IMR-90 (cell line): ENCODE measurements around the gene AHNAK. TPM values are rescaled to one million over a fixed set of nuclear protein-coding genes. Genes with fewer than 3 reads are reported as not detected.

Source experiments
- ATAC-seq: fragments of 200-7000 bp; cut with Tn5 transposase; 2 replicates; pipeline ENCODE4 v1.9.1; 2020; ENCODE audit warnings: low read depth, mild to moderate bottlenecking, moderate library complexity
- BruUV-seq: library from RNA; stranded (reverse); fragments of 400-500 nt; replicated peaks from 2 replicates; lab custom pipeline; 2021; lab: Mats Ljungman, UMichigan
- CTCF ChIA-PET: fragments of 300-600 bp; formaldehyde crosslinking; extraction: SDS; loops from one replicate; lab custom pipeline; 2021; ENCODE audit warnings: antibody characterized with exemption; lab: Yijun Ruan, JAX
- POLR2A ChIA-PET: fragments of 300-600 bp; sonication (Branson Sonifier 250); formaldehyde crosslinking; loops from one replicate; lab custom pipeline; 2022; ENCODE audit warnings: antibody characterized with exemption; ENCODE audit not compliant: unreplicated experiment; lab: Charles Lee
- DNase-seq: peaks from one replicate; pipeline ENCODE4 v3.0.0; 2013
- H2AFZ ChIP-seq: replicated peaks from 2 replicates; pipeline ENCODE3; 2013; ENCODE audit warnings: low read length, mild to moderate bottlenecking; ENCODE audit not compliant: poor library complexity
- H2AK5ac ChIP-seq: 2 replicates; pipeline ENCODE4 v1.6.1; 2013; ENCODE audit warnings: low read depth, low read length, inconsistent platforms
- H2AK9ac ChIP-seq: replicated peaks from 2 replicates; pipeline ENCODE3; 2013; ENCODE audit warnings: mild to moderate bottlenecking, low read depth, low read length, moderate library complexity; ENCODE audit not compliant: poor library complexity
- H2BK120ac ChIP-seq: 2 replicates; pipeline ENCODE4 v1.6.1; 2013; ENCODE audit warnings: low read depth, low read length, inconsistent platforms
- H2BK15ac ChIP-seq: 3 replicates; pipeline ENCODE4 v1.6.1; 2013; ENCODE audit warnings: low read depth, low read length, inconsistent platforms
- H2BK20ac ChIP-seq: 2 replicates; pipeline ENCODE4 v1.6.1; 2013; ENCODE audit warnings: low read depth, mild to moderate bottlenecking, inconsistent platforms, low read length, moderate library complexity
- H2BK5ac ChIP-seq: 2 replicates; pipeline ENCODE4 v1.6.1; 2013; ENCODE audit warnings: mild to moderate bottlenecking, low read depth, low read length, inconsistent platforms; ENCODE audit not compliant: poor library complexity, severe bottlenecking
- H3K14ac ChIP-seq: replicated peaks from 2 replicates; pipeline ENCODE4 v1.6.1; 2013; ENCODE audit warnings: low read depth, low read length, inconsistent platforms
- H3K18ac ChIP-seq: 2 replicates; pipeline ENCODE4 v1.6.1; 2013; ENCODE audit warnings: low read depth, low read length, control low read depth
- H3K23ac ChIP-seq: 2 replicates; pipeline ENCODE4 v1.6.1; 2013; ENCODE audit warnings: low read depth, low read length, inconsistent platforms
- H3K27ac ChIP-seq: 2 replicates; pipeline ENCODE4 v1.5.1; 2013; ENCODE audit warnings: mild to moderate bottlenecking, control low read depth, low read length; ENCODE audit not compliant: insufficient read depth
- H3K27me3 ChIP-seq: 2 replicates; pipeline ENCODE4 v1.6.1; 2013; ENCODE audit warnings: low read length; ENCODE audit not compliant: control insufficient read depth, insufficient read depth
- H3K36me3 ChIP-seq: 2 replicates; pipeline ENCODE4 v1.6.1; 2013; ENCODE audit warnings: low read length, mixed read lengths; ENCODE audit not compliant: control insufficient read depth, insufficient read depth
- H3K4ac ChIP-seq: 2 replicates; pipeline ENCODE4 v1.6.1; 2013; ENCODE audit warnings: low read depth, low read length, inconsistent platforms
- H3K4me1 ChIP-seq: 2 replicates; pipeline ENCODE4 v1.6.1; 2013; ENCODE audit warnings: low read length, mixed read lengths; ENCODE audit not compliant: control insufficient read depth, insufficient read depth
- H3K4me2 ChIP-seq: 2 replicates; pipeline ENCODE4 v1.6.1; 2013; ENCODE audit warnings: low read depth, mild to moderate bottlenecking, control low read depth, low read length, moderate library complexity
- H3K4me3 ChIP-seq: 2 replicates; pipeline ENCODE4 v1.5.1; 2013; ENCODE audit warnings: low read depth, mild to moderate bottlenecking, control low read depth, low read length, moderate library complexity; ENCODE audit not compliant: insufficient read depth
- H3K56ac ChIP-seq: 2 replicates; pipeline ENCODE4 v1.6.1; 2013; ENCODE audit warnings: low read length, inconsistent platforms; ENCODE audit not compliant: insufficient read depth; ENCODE audit errors: extremely low read depth
- H3K79me1 ChIP-seq, 2 experiments: 2 replicates each; pipeline ENCODE4 v1.6.1; 2013; ENCODE audit warnings: low read length in 2 of 2, inconsistent platforms in 1 of 2, low read depth in 1 of 2
- H3K9ac ChIP-seq: 2 replicates; pipeline ENCODE4 v1.6.1; 2013; ENCODE audit warnings: low read depth, low read length, control low read depth
- H3K9me1 ChIP-seq: 2 replicates; pipeline ENCODE4 v1.6.1; 2013; ENCODE audit warnings: low read length, inconsistent platforms; ENCODE audit not compliant: insufficient read depth
- H3K9me3 ChIP-seq: 2 replicates; pipeline ENCODE4 v1.6.1; 2013; ENCODE audit warnings: low read length; ENCODE audit not compliant: control insufficient read depth, insufficient read depth
- H4K20me1 ChIP-seq: 2 replicates; pipeline ENCODE4 v1.6.1; 2013; ENCODE audit warnings: low read length, inconsistent platforms; ENCODE audit not compliant: insufficient read depth
- H4K5ac ChIP-seq: 2 replicates; pipeline ENCODE4 v1.6.1; 2013; ENCODE audit warnings: mild to moderate bottlenecking, low read depth, low read length, control low read depth
- H4K8ac ChIP-seq, 2 experiments: 2 replicates each; pipeline ENCODE4 v1.6.1; 2013; ENCODE audit warnings: low read depth in 2 of 2, low read length in 2 of 2, control low read depth in 1 of 2, inconsistent platforms in 1 of 2
- H4K91ac ChIP-seq: 2 replicates; pipeline ENCODE4 v1.6.1; 2013; ENCODE audit warnings: low read depth, low read length, inconsistent platforms; ENCODE audit not compliant: insufficient read depth
- BHLHE40 ChIP-seq: fragments of 150-350 bp; IDR thresholded peaks from 2 replicates; pipeline ENCODE4 v1.6.1; 2016; ENCODE audit warnings: mild to moderate bottlenecking, low read depth, low read length
- WGBS, 2 experiments: methylation state at CpG; one replicate each; pipeline versions ENCODE4 v1.1.5 to v1.1.7; 2013; ENCODE audit warnings: missing lambda C conversion rate in 2 of 2; ENCODE audit not compliant: insufficient read length in 1 of 2; ENCODE audit errors: extremely low coverage in 2 of 2; 5-methylcytosine and 5-hydroxymethylcytosine counted together
- dilution Hi-C: fragments of 300-500 bp; cut with HindIII; formaldehyde crosslinking; loops from one replicate; pipeline ENCODE4 v1.14.3; 2018; ENCODE audit warnings: low sequenced_read_pairs; ENCODE audit not compliant: unreplicated experiment
- in situ Hi-C: fragments of 300-500 bp; cut with MboI; formaldehyde crosslinking; loops from 3 replicates; pipeline ENCODE4 v1.14.3; 2019; ENCODE audit warnings: low sequenced_read_pairs, inconsistent platforms, mixed read lengths
- intact Hi-C: fragments of 100-400 bp; cut with micrococcal nuclease; formaldehyde crosslinking; loops from 2 replicates; pipeline ENCODE4 v1.10.0; 2022
- polyA plus RNA-seq, 3 experiments: library from polyadenylated mRNA; depleted of rRNA; stranded (reverse); fragments of >200 nt; gene quantifications; 2 replicates each; pipeline ENCODE4 v1.2.3, GENCODE V29; 2012; ENCODE audit warnings: low replicate concordance in 1 of 3
- total RNA-seq: library from RNA; depleted of rRNA; stranded (reverse); fragments of >200 nt; gene quantifications from 2 replicates; pipeline ENCODE4 v1.2.3, GENCODE V29; 2012

Gene AHNAK
- total and polyA plus RNA-seq, 2 of the 4 experiments (the other 2 are of a cell fraction) = 95.1 to 695 TPM

- DNase-seq (no peak), ATAC-seq (no peak)
- Histone ChIP-seq H3K4ac (no peak overlapping the region), H2AK9ac (no peak overlapping the region), H3K79me1 (peaks cover 4 to 35% of the 10 kb centered on the region in 2 experiments; a peak in 3 of 4 replicates), H3K9me3 (no peaks in the 10 kb centered on the region), H3K9me1 (0 out of 2 replicates have a peak, but pooled peaks cover 3% of the 10 kb centered on the region), H3K27me3 (no peaks in the 10 kb centered on the region), H2BK20ac (no peak overlapping the region), H2AK5ac (no peak overlapping the region), H3K4me3 (no peak overlapping the region), H3K4me2 (no peak overlapping the region), H3K9ac (no peak overlapping the region), H3K56ac (no peak overlapping the region), H3K14ac (no peak overlapping the region), H3K18ac (no peak overlapping the region), H2BK15ac (no peak overlapping the region), H4K5ac (no peak overlapping the region), H3K4me1 (no peaks in the 10 kb centered on the region), H3K27ac (no peak overlapping the region), H2BK120ac (no peak overlapping the region), H4K20me1 (no peaks in the 10 kb centered on the region), H4K8ac (no peak overlapping the region), H3K23ac (no peak overlapping the region), H3K36me3 (peaks cover 37% of the 10 kb centered on the region), H2BK5ac (no peak overlapping the region), H4K91ac (no peak overlapping the region), H2AFZ (no peak overlapping the region)
- WGBS, 2 experiments = 93% methylated on average over 6 of the region's 18 CpGs; no CpG with 5 or more reads in 1 of the 2 experiments
- in situ Hi-C loops (no loop called here), intact Hi-C loops (no loop called here), dilution Hi-C loops (no loop called here)
- CTCF ChIA-PET = no interaction called here
- no TSS peak for BruUV-seq
- POLR2A ChIA-PET = no interaction called here
- TF ChIP-seq BHLHE40 = no peak
Measured at GRCh38 chr11:62580959-62581715, 34.5 kb upstream of the AHNAK start.
